ENCODE data around the gene SRGAP2. TPM values are rescaled to one million over a fixed set of nuclear protein-coding genes. Genes with fewer than 3 reads are reported as not detected.
"Not testable (repeated sequence)": the region's sequence is repeated elsewhere in the genome, so short reads cannot be mapped to it uniquely, and the experiment has no call there.

Gene SRGAP2
- total RNA-seq, 1 experiment from 2014 or later: 75.0 TPM

DNA sequence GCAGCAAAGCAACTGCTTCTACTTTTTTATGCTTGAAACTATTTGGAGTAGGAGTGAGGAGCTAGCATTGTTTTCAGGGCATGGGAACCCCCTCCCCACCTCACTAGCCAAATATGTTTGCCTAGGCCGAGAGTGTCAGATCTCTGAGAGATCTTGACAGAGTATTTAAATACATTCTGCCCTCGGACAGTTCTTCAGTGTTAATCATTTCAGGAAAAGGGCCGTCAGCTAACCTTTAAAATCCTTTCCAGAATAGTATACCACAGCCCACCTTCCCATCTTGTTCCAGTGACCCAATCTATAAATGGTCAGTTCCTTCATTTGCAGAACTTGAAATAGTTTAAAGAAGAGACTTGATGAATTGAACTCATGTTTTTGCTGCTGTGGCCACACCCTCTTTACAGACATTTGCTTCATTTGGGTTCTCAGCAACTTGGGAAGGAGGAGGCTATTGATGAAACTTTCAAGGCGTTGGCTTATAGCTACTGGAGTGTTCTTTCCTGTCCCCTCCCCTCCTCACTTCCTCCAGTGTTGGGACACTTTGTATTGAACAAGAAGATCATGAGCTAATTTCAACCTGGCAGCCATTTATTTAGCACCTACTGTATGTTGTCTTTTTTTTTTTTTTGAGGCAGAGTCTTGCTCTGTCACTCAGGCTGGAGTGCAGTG lies 17.1 kb downstream of the SRGAP2 start:
- ATAC-seq; H3K4me3 ChIP-seq (ENCODE audit: low read depth in 2 of 2, low read length in 2 of 2); H3K36me3 ChIP-seq (ENCODE audit: control insufficient read depth, insufficient read depth, low read length); CTCF ChIA-PET; POLR2A ChIA-PET; BruUV-seq (replicated peaks); intact Hi-C loops (cut with micrococcal nuclease; ENCODE audit: unreplicated experiment); DNase-seq (ENCODE audit: low read depth, low spot score); H3K27ac ChIP-seq (ENCODE audit: low read length); in situ Hi-C loops (cut with HindIII; ENCODE audit: low pct_unique_long_range_greater_than_20kb, low sequenced_read_pairs); H3K9me3 ChIP-seq (ENCODE audit: control insufficient read depth, insufficient read depth, low read depth, low read length); H3K27me3 ChIP-seq (ENCODE audit: control insufficient read depth, insufficient read depth, low read length); H3K4me1 ChIP-seq (ENCODE audit: control insufficient read depth, insufficient read depth, low read length): not testable (repeated sequence)

DNA sequence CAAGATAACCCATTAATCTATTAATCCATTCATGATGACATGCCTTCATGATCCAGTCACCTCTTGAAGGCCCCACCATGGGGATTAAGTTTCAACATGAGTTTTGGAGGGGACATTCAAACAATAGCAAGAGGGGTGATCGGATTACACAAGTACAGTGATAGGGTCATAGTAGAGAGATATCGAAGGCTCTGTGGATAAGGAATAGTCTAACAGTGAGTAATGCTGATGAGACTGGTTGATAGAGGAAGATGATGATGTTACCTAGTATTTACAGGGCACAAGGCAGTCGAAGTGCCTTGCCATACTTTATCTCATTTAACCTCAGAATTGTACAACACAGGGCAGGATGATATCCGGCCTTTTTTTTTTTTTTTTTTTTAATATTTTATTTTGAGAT lies 18.2 kb downstream of the SRGAP2 start:
- BruUV-seq (replicated peaks); H3K27me3 ChIP-seq (ENCODE audit: control insufficient read depth, insufficient read depth, low read length); intact Hi-C loops (cut with micrococcal nuclease; ENCODE audit: unreplicated experiment); H3K9me3 ChIP-seq (ENCODE audit: control insufficient read depth, insufficient read depth, low read depth, low read length); ATAC-seq; DNase-seq (ENCODE audit: low read depth, low spot score); H3K4me1 ChIP-seq (ENCODE audit: control insufficient read depth, insufficient read depth, low read length); POLR2A ChIA-PET; H3K4me3 ChIP-seq (ENCODE audit: low read depth in 2 of 2, low read length in 2 of 2); in situ Hi-C loops (cut with HindIII; ENCODE audit: low pct_unique_long_range_greater_than_20kb, low sequenced_read_pairs); H3K27ac ChIP-seq (ENCODE audit: low read length); H3K36me3 ChIP-seq (ENCODE audit: control insufficient read depth, insufficient read depth, low read length); CTCF ChIA-PET: not testable (repeated sequence)

DNA sequence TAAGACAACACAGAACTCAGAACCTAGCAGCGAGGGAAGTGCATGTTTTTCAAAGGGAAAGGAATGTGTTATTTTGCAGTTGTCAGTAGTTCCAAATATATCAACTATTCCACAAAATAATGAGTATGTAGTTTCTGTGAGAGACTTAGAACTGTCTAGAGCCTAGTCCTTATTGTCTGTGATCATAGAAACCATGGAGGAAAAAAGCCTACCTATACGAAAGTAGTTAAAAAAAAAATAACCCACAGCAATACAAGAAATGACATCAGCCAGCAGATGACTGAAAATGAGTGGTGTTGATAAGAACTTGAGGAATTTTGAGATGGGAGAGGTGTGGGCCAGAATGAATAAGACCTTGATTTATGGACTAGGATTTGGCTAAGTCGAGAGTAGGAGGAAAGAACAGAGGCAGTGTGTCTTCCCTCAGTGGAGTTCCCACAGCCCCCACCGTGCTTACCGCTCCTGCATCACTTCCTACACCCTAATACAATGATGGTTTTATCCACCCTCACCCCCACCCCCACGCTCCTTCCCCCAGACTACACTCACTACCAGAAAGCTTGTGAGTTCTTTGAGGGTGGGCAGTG lies 20.9 kb downstream of the SRGAP2 start:
- CTCF ChIA-PET: not testable (repeated sequence)

DNA sequence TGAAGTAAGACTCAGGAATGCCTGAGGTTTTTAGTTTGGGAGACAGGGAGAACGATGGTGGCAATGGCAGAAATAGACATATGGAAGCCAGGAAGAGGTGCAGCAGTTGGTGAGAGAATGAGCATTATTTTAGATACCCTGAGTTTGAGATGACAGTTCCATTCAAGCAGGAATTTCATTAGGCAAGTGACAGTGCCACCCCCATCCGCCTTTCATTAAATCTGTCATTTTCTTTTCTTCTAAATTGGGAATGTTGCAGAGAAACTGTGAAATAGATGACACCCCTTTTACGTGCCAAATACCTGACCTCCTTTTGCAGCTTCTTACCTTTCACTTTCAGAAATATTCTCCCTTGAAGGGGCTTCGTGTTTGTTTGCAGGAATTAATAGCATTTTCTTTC lies 22.0 kb downstream of the SRGAP2 start:
- CTCF ChIA-PET; H3K27me3 ChIP-seq (ENCODE audit: control insufficient read depth, insufficient read depth, low read length); H3K36me3 ChIP-seq (ENCODE audit: control insufficient read depth, insufficient read depth, low read length); H3K9me3 ChIP-seq (ENCODE audit: control insufficient read depth, insufficient read depth, low read depth, low read length); in situ Hi-C loops (cut with HindIII; ENCODE audit: low pct_unique_long_range_greater_than_20kb, low sequenced_read_pairs); H3K4me3 ChIP-seq (ENCODE audit: low read depth in 2 of 2, low read length in 2 of 2); POLR2A ChIA-PET; DNase-seq (ENCODE audit: low read depth, low spot score); intact Hi-C loops (cut with micrococcal nuclease; ENCODE audit: unreplicated experiment); ATAC-seq; H3K27ac ChIP-seq (ENCODE audit: low read length); H3K4me1 ChIP-seq (ENCODE audit: control insufficient read depth, insufficient read depth, low read length); BruUV-seq (replicated peaks): not testable (repeated sequence)

More for the DNA sequence above, 20.9 kb downstream of the SRGAP2 start:
- H3K36me3 ChIP-seq (ENCODE audit: control insufficient read depth, insufficient read depth, low read length); H3K4me1 ChIP-seq (ENCODE audit: control insufficient read depth, insufficient read depth, low read length); ATAC-seq; intact Hi-C loops (cut with micrococcal nuclease; ENCODE audit: unreplicated experiment); in situ Hi-C loops (cut with HindIII; ENCODE audit: low pct_unique_long_range_greater_than_20kb, low sequenced_read_pairs); H3K4me3 ChIP-seq (ENCODE audit: low read depth in 2 of 2, low read length in 2 of 2); POLR2A ChIA-PET; H3K27me3 ChIP-seq (ENCODE audit: control insufficient read depth, insufficient read depth, low read length); H3K9me3 ChIP-seq (ENCODE audit: control insufficient read depth, insufficient read depth, low read depth, low read length); H3K27ac ChIP-seq (ENCODE audit: low read length); DNase-seq (ENCODE audit: low read depth, low spot score); BruUV-seq (replicated peaks): not testable (repeated sequence)

DNA sequence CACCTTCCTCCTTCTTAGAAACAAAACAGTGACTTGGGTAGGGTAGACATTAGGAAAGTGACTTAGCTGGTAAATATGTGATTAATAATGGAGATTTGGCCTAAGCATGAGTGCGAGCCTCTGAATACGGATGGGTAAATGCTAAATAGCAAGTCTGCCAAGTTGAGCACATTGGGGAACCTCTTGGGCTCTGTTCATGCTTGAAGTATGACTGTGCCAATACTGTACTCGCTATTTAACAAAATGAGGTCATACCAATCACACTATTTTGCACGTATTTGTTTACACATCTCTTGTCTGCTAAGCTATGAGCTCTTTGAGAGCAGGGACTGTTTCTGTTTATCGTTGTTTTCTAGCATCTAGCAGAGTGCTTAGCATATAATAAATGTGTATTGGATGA lies 23.5 kb downstream of the SRGAP2 start:
- H3K9me3 ChIP-seq (ENCODE audit: control insufficient read depth, insufficient read depth, low read depth, low read length); DNase-seq (ENCODE audit: low read depth, low spot score); H3K36me3 ChIP-seq (ENCODE audit: control insufficient read depth, insufficient read depth, low read length); H3K27ac ChIP-seq (ENCODE audit: low read length); H3K4me1 ChIP-seq (ENCODE audit: control insufficient read depth, insufficient read depth, low read length); CTCF ChIA-PET; POLR2A ChIA-PET; H3K27me3 ChIP-seq (ENCODE audit: control insufficient read depth, insufficient read depth, low read length); BruUV-seq (replicated peaks); H3K4me3 ChIP-seq (ENCODE audit: low read depth in 2 of 2, low read length in 2 of 2); intact Hi-C loops (cut with micrococcal nuclease; ENCODE audit: unreplicated experiment); in situ Hi-C loops (cut with HindIII; ENCODE audit: low pct_unique_long_range_greater_than_20kb, low sequenced_read_pairs); ATAC-seq: not testable (repeated sequence)

DNA sequence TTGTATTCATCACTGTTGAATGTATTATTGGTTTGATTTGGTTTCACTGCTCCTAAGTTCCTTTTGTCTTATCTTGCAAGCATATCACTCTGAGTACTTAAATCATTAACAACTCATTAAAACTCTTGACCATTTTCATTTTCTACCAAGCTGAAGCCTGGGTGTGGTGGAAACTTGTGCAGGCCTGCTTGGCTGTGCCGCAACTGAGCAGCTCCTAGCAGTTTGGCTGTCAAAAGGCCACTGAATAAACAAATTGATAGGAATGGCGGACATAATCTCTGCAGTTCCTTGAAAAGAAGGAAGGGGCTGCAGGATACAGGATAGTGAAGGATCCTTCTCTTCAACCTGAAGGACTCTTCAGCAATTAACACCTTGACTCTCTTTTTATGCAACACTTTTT lies 25.9 kb downstream of the SRGAP2 start:
- POLR2A ChIA-PET: not testable (repeated sequence)

DNA sequence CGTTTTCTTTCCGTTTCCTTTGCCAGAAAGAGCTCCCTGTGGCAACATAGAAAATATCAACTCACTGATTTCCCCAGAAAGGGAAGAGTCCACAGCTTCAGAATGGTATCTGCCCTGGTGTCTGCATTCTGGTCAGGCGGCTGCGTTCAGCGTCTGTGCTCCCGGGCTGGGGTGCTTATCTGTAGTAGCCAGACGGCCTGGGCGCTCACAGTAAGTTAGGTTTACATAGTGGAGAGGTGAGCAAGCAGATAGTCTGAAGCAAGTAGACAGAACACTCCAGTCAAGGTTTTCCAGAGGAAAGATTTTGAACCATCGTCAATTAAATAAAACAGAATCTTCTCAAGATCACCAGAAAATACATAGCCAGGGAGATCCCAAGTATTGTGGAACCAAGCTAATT lies 28.6 kb downstream of the SRGAP2 start:
- H3K27me3 ChIP-seq (ENCODE audit: control insufficient read depth, insufficient read depth, low read length); H3K9me3 ChIP-seq (ENCODE audit: control insufficient read depth, insufficient read depth, low read depth, low read length); POLR2A ChIA-PET; ATAC-seq; H3K27ac ChIP-seq (ENCODE audit: low read length); in situ Hi-C loops (cut with HindIII; ENCODE audit: low pct_unique_long_range_greater_than_20kb, low sequenced_read_pairs); H3K36me3 ChIP-seq (ENCODE audit: control insufficient read depth, insufficient read depth, low read length); CTCF ChIA-PET; H3K4me3 ChIP-seq (ENCODE audit: low read depth in 2 of 2, low read length in 2 of 2); H3K4me1 ChIP-seq (ENCODE audit: control insufficient read depth, insufficient read depth, low read length); BruUV-seq (replicated peaks); intact Hi-C loops (cut with micrococcal nuclease; ENCODE audit: unreplicated experiment); DNase-seq (ENCODE audit: low read depth, low spot score): not testable (repeated sequence)

More for the DNA sequence above, 25.9 kb downstream of the SRGAP2 start:
- CTCF ChIA-PET; H3K36me3 ChIP-seq (ENCODE audit: control insufficient read depth, insufficient read depth, low read length); H3K27ac ChIP-seq (ENCODE audit: low read length); H3K4me3 ChIP-seq (ENCODE audit: low read depth in 2 of 2, low read length in 2 of 2); ATAC-seq; BruUV-seq (replicated peaks); in situ Hi-C loops (cut with HindIII; ENCODE audit: low pct_unique_long_range_greater_than_20kb, low sequenced_read_pairs); DNase-seq (ENCODE audit: low read depth, low spot score); H3K4me1 ChIP-seq (ENCODE audit: control insufficient read depth, insufficient read depth, low read length); H3K9me3 ChIP-seq (ENCODE audit: control insufficient read depth, insufficient read depth, low read depth, low read length); intact Hi-C loops (cut with micrococcal nuclease; ENCODE audit: unreplicated experiment); H3K27me3 ChIP-seq (ENCODE audit: control insufficient read depth, insufficient read depth, low read length): not testable (repeated sequence)

Data from Panc1 (cell line).